ENCODE data around the gene PDIA6. TPM values are rescaled to one million over a fixed set of nuclear protein-coding genes. Genes with fewer than 3 reads are reported as not detected.
"Not testable (repeated sequence)": the region's sequence is repeated elsewhere in the genome, so short reads cannot be mapped to it uniquely, and the experiment has no call there.

PDIA6 gene
- total RNA-seq, 4 donors from 2014 or later: 81.6 to 131 (median 107) TPM

GRCh38 chr2:10781746-10782145 lies 30.8 kb downstream of the PDIA6 start:
- TF ChIP-seq POLR2A (IDR thresholded peaks at IDR 0.05): no peak
- TF ChIP-seq CTCF (IDR thresholded peaks at IDR 0.05): no peak
- intact Hi-C loops (cut with DNase I): no loop called here
- no peak overlapping the region for H3K27ac ChIP-seq
- 86 to 92% methylated on average over 8 of the region's 8 CpGs for WGBS, 2 donors
- H3K27me3 ChIP-seq: no peaks in the 10 kb centered on the region
- H3K4me3 ChIP-seq: no peak overlapping the region
- DNase-seq: no peak
- no peaks in the 10 kb centered on the region for H3K9me3 ChIP-seq
- peaks cover 0 to under 1% (median 0%) of the 10 kb centered on the region in 3 donors for H3K4me1 ChIP-seq
- peaks cover 24 to 95% (median 40%) of the 10 kb centered on the region in 3 donors for H3K36me3 ChIP-seq

GRCh38 chr2:10780821-10781220 lies 31.8 kb downstream of the PDIA6 start:
- DNase-seq; intact Hi-C loops (cut with DNase I); H3K27me3 ChIP-seq; H3K4me1 ChIP-seq; H3K27ac ChIP-seq; H3K4me3 ChIP-seq; H3K9me3 ChIP-seq: not testable (repeated sequence)
- H3K36me3 ChIP-seq: peaks cover 20 to 86% (median 31%) of the 10 kb centered on the region in 3 donors
- 90 to 91% methylated on average over 2 to 5 of the region's 11 CpGs for WGBS, 2 donors

GRCh38 chr2:10780491-10780820 lies 32.1 kb downstream of the PDIA6 start:
- Histone ChIP-seq H3K4me3 (no peak overlapping the region), H3K4me1 (peaks cover 0 to 7% (median 0%) of the 10 kb centered on the region in 3 donors)
- intact Hi-C loops (cut with DNase I): no loop called here

GRCh38 chr2:10779776-10780490 lies 32.7 kb downstream of the PDIA6 start:
- Histone ChIP-seq H3K27me3 (no peaks in the 10 kb centered on the region), H3K9me3 (no peaks in the 10 kb centered on the region), H3K4me3 (no peak overlapping the region), H3K27ac (no peak overlapping the region), H3K4me1 (peaks cover 0 to 8% (median 0%) of the 10 kb centered on the region in 3 donors), H3K36me3 (peaks cover 14 to 78% (median 25%) of the 10 kb centered on the region in 3 donors)
- intact Hi-C loops (cut with DNase I): no loop called here
- TF ChIP-seq CTCF (IDR thresholded peaks at IDR 0.05) (no peak), POLR2A (IDR thresholded peaks at IDR 0.05) (no peak)
- 82 to 91% methylated on average over 25 of the region's 25 CpGs for WGBS, 2 donors
- no peak for DNase-seq

More at GRCh38 chr2:10780491-10780820, 32.1 kb downstream of the PDIA6 start:
- H3K27ac ChIP-seq: no peak overlapping the region
- 96 to 100% methylated on average over 9 to 11 of the region's 11 CpGs for WGBS, 2 donors
- H3K36me3 ChIP-seq: peaks cover 16 to 83% (median 28%) of the 10 kb centered on the region in 3 donors
- H3K9me3 ChIP-seq: no peaks in the 10 kb centered on the region
- no peak for DNase-seq
- no peaks in the 10 kb centered on the region for H3K27me3 ChIP-seq
- TF ChIP-seq POLR2A (IDR thresholded peaks at IDR 0.05): no peak
- TF ChIP-seq CTCF (IDR thresholded peaks at IDR 0.05): no peak

- peaks cover 0 to 20% (median 9%) of the 10 kb centered on the region in 3 donors for H3K4me1 ChIP-seq
- WGBS, 2 donors: 79 to 84% methylated on average over 5 to 9 of the region's 12 CpGs
- no peak overlapping the region for H3K27ac ChIP-seq
- H3K9me3 ChIP-seq: no peaks in the 10 kb centered on the region
- H3K27me3 ChIP-seq: no peaks in the 10 kb centered on the region
- DNase-seq: no peak
- no peak overlapping the region for H3K4me3 ChIP-seq
- intact Hi-C loops (cut with DNase I): no loop called here
- no peak for TF ChIP-seq CTCF (IDR thresholded peaks at IDR 0.05)
- peaks cover 7 to 65% (median 22%) of the 10 kb centered on the region in 3 donors for H3K36me3 ChIP-seq
Measured at GRCh38 chr2:10778724-10779115, 33.9 kb downstream of the PDIA6 start.
